Vagina (tissue), 2 donors: ENCODE data around the gene FAM9C. TPM values are rescaled to one million over a fixed set of nuclear protein-coding genes. Genes with fewer than 3 reads are reported as not detected.

Experiments
- DNase-seq, 2 donors: peaks; one replicate each; pipeline ENCODE4 v3.0.0-alpha.2; 2017; ENCODE audit errors: extremely low spot score in 2 of 2
- H3K27ac ChIP-seq: fragments of 200-600 bp; sonication (generic); one replicate; pipeline ENCODE4 v1.5.1; 2019
- H3K27me3 ChIP-seq: fragments of 200-600 bp; sonication (generic); one replicate; pipeline ENCODE4 v1.5.1; 2019
- H3K36me3 ChIP-seq, 2 donors: fragments of 200-600 bp; sonication (generic); one replicate each; pipeline ENCODE4 v1.5.1; 2017 to 2019
- H3K4me1 ChIP-seq: fragments of 200-600 bp; sonication (generic); one replicate; pipeline ENCODE4 v1.5.1; 2019
- H3K4me3 ChIP-seq, 2 donors: fragments of 200-600 bp; sonication (generic); 1 replicate in 1 of 2; 2 replicates in 1 of 2; pipeline ENCODE4 v1.5.1; 2016 to 2019
- H3K9me3 ChIP-seq: fragments of 200-600 bp; sonication (generic); one replicate; pipeline ENCODE4 v1.5.1; 2019
- POLR2A ChIP-seq, 2 donors: fragments of 450-650 bp; IDR thresholded peaks; one replicate each; pipeline ENCODE4 v1.6.1; 2017; ENCODE audit warnings: antibody characterized with exemption in 2 of 2, mild to moderate bottlenecking in 2 of 2, moderate library complexity in 2 of 2
- POLR2AphosphoS5 ChIP-seq, 2 donors: sonication (generic); formaldehyde crosslinking; IDR thresholded peaks; one replicate each; pipeline ENCODE4 v1.9.0; 2017; ENCODE audit warnings: antibody characterized with exemption in 2 of 2, mild to moderate bottlenecking in 2 of 2, low read depth in 1 of 2; ENCODE audit not compliant: insufficient read depth in 1 of 2
- intact Hi-C: fragments of 100-400 bp; cut with DNase I; formaldehyde crosslinking; loops from one replicate; pipeline ENCODE4 v1.15.1; 2023
- total RNA-seq: library from RNA; depleted of rRNA; stranded (reverse); fragments of >200 nt; gene quantifications from one replicate; pipeline ENCODE4 v1.2.3, GENCODE V29; 2016
- TF ChIP-seq, protein P1 (sequence below), 3 experiments: fragments of 450-650 bp in 2 of 3; fragments of 200-600 bp in 1 of 3; sonication (generic) in 1 of 3; IDR thresholded peaks; one replicate each; pipeline ENCODE4 v1.5.1; 2017 to 2019; ENCODE audit warnings: antibody characterized with exemption in 3 of 3, mild to moderate bottlenecking in 2 of 3, moderate library complexity in 2 of 3

FAM9C gene
- total RNA-seq, 1 donor from 2014 or later: not detected

DNA sequence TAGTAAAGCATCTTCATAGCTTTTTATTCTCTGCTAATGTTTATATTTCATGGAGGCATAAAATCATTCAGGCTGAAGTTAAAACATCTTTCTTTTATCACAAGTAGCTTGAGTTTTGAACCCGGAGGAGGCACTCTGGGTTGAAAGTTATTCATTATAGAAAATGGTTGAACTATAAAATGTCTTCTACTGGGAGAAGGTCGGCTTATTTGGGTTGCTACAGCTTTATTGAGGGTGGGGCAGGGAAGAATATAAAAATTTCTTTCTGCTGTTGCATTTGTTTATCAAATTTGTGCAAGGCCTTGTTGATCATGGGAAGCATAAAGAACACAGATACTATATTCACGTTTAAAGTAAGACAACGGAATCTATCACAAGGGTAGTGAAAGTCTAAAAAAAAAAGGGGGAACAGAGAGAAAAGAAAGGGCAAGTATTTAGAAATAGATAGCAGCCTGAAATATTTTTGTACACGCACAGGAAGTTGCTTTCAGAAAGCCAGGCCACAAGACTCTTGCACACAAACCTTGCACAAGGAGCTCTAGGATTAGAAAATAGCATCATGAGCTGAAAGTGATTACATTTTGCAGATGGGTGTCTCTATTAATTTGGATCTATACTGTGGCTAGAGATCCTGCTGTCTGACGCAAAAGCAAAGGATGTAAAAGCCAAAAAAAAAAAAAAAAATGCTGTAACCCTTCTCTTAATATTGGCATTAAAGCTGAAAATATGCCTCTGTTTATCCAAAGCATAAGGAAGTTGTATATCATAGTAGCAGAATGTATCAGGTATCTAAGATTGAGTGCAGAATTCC, 37.2 kb upstream of the FAM9C start:
- no peaks in the 10 kb centered on the region for H3K9me3 ChIP-seq
- no peaks in the 10 kb centered on the region for H3K27me3 ChIP-seq
- intact Hi-C loops: no loop called here
- peaks cover 12% of the 10 kb centered on the region for H3K4me1 ChIP-seq
- H3K36me3 ChIP-seq: no peaks in the 10 kb centered on the region
- DNase-seq: no peak
- H3K4me3 ChIP-seq: no peak overlapping the region
- TF ChIP-seq POLR2A (IDR thresholded peaks at IDR 0.05) (no peak), POLR2AphosphoS5 (IDR thresholded peaks at IDR 0.05; ENCODE audit: insufficient read depth in 1 of 2, low read depth in 1 of 2) (no peak)
- TF ChIP-seq, protein P1, sequence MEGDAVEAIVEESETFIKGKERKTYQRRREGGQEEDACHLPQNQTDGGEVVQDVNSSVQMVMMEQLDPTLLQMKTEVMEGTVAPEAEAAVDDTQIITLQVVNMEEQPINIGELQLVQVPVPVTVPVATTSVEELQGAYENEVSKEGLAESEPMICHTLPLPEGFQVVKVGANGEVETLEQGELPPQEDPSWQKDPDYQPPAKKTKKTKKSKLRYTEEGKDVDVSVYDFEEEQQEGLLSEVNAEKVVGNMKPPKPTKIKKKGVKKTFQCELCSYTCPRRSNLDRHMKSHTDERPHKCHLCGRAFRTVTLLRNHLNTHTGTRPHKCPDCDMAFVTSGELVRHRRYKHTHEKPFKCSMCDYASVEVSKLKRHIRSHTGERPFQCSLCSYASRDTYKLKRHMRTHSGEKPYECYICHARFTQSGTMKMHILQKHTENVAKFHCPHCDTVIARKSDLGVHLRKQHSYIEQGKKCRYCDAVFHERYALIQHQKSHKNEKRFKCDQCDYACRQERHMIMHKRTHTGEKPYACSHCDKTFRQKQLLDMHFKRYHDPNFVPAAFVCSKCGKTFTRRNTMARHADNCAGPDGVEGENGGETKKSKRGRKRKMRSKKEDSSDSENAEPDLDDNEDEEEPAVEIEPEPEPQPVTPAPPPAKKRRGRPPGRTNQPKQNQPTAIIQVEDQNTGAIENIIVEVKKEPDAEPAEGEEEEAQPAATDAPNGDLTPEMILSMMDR (IDR thresholded peaks at IDR 0.05): no peak
- peak overlapping the region; percentile 36 for H3K27ac ChIP-seq

DNA sequence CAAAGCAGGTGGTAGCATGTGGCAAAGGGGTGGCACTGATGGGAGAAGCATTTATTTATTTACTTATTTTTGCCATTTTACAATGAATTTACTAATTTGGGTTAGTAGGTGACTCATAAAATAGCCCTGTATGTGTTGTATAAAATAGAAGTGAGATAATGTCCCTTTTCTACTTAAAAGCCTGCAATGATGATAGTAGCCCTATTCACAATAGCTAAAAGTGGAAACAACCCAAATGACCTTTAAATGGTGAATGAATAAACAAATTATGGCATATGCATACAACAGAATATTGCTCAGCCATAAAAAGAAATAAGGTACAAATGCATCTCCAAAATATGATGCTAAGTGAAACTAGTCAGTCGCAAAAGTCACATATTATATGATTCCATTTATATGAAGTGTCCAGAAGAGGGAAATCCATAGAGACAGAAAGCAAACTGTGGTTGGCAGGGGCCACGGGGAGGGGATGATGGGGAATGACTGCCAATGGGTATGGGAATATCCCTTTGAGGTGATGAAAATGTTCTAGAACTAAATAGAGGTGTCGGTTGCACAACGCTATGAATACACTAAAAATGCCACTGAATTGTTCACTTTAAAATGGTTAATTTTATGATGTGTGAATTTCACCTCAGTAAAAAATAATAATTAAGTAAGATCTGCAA, 35.8 kb upstream of the FAM9C start:
- DNase-seq: no peak
- H3K4me3 ChIP-seq: no peak overlapping the region
- no peaks in the 10 kb centered on the region for H3K27me3 ChIP-seq
- peaks cover 12% of the 10 kb centered on the region for H3K4me1 ChIP-seq
- no peaks in the 10 kb centered on the region for H3K9me3 ChIP-seq
- intact Hi-C loops: no loop called here
- TF ChIP-seq POLR2AphosphoS5 (IDR thresholded peaks at IDR 0.05; ENCODE audit: insufficient read depth in 1 of 2, low read depth in 1 of 2) (no peak), POLR2A (IDR thresholded peaks at IDR 0.05) (no peak)
- TF ChIP-seq, protein P1 (IDR thresholded peaks at IDR 0.05): no peak
- peak overlapping the region; percentile 5 for H3K27ac ChIP-seq
- no peaks in the 10 kb centered on the region for H3K36me3 ChIP-seq

DNA sequence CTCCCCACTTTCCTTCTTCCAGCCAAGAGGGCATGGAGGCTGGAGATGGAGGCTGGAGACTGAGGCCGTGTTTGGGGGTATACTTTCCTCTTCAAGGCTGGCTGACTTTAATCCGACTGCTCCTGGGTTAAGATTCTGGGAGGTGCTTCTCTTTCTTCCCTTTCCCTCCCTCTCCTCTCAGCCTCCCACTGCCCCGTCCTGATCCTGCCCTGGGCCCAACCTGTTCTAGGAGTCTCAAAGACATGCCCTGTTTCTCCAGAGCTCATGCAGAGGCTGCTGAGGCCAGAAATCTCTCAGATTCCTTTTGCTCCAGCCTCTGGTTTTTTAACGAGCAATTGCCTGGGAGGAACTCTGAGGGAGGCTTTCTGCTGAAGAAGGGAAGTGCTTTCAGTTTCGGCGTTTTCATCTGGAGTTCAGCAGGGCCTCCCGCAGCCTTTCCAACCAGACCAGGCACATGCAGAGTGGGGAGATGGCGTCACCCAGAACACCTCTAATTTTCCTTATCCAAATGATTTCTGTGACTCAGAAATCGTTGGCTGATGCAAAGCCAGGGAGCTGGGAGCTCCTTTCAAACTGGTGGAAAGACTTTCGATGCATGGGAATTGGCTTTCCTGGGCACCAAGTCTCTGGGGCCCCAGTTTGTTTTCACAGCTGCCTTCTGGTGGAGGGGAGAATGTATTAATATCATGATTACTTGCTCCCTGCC, 34.5 kb upstream of the FAM9C start:
- Histone ChIP-seq H3K36me3 (no peaks in the 10 kb centered on the region), H3K4me3 (peak overlapping the region; percentile 17 to 23), H3K27me3 (no peaks in the 10 kb centered on the region), H3K9me3 (no peaks in the 10 kb centered on the region), H3K27ac (peak overlapping the region; percentile 81), H3K4me1 (peaks cover 12% of the 10 kb centered on the region)
- TF ChIP-seq POLR2AphosphoS5 (IDR thresholded peaks at IDR 0.05; ENCODE audit: insufficient read depth in 1 of 2, low read depth in 1 of 2): no peak
- TF ChIP-seq, protein P1 (IDR thresholded peaks at IDR 0.05): no peak
- no peak for TF ChIP-seq POLR2A (IDR thresholded peaks at IDR 0.05)
- DNase-seq: no peak
- intact Hi-C loops: no loop called here

DNA sequence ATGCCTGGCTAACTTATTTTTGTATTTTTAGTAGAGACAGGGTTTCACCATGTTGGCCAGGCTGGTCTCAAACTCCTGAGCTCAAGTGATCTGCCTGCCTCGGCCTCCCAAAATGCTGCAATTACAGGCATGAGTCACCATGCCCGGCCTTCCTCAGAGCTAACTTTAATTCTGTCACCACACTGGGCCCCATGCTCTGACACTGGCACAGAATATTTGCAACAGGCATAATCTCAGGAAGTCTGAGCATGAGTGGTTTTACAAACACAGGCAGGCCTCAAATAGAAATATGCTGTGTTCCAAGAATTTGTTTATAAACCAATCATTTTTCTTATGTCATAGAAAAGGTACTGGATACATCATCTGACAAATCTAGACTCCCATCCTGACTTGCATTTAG, 32.7 kb upstream of the FAM9C start:
- TF ChIP-seq POLR2AphosphoS5 (IDR thresholded peaks at IDR 0.05; ENCODE audit: insufficient read depth in 1 of 2, low read depth in 1 of 2): no peak
- no peak for TF ChIP-seq POLR2A (IDR thresholded peaks at IDR 0.05)
- TF ChIP-seq, protein P1 (IDR thresholded peaks at IDR 0.05): no peak
- peaks cover 12% of the 10 kb centered on the region for H3K4me1 ChIP-seq

More for the DNA sequence above, 32.7 kb upstream of the FAM9C start:
- Histone ChIP-seq H3K9me3 (no peaks in the 10 kb centered on the region), H3K27ac (no peak overlapping the region), H3K36me3 (no peaks in the 10 kb centered on the region), H3K27me3 (no peaks in the 10 kb centered on the region), H3K4me3 (no peak overlapping the region)
- no peak for DNase-seq
- intact Hi-C loops: no loop called here
